IMR-90 (cell line): ENCODE results near the gene ATP2B2. TPM values are rescaled to one million over a fixed set of nuclear protein-coding genes. Genes with fewer than 3 reads are reported as not detected.
A peak's percentile ranks its signal among the peaks of the same experiment; 100 is the strongest.

Experiments used
- ATAC-seq: fragments of 200-7000 bp; cut with Tn5 transposase; 2 replicates; pipeline ENCODE4 v1.9.1; 2020; ENCODE audit warnings: low read depth, mild to moderate bottlenecking, moderate library complexity
- BruUV-seq: library from RNA; stranded (reverse); fragments of 400-500 nt; replicated peaks from 2 replicates; lab custom pipeline; 2021; lab: Mats Ljungman, UMichigan
- CTCF ChIA-PET: fragments of 300-600 bp; formaldehyde crosslinking; extraction: SDS; loops from one replicate; lab custom pipeline; 2021; ENCODE audit warnings: antibody characterized with exemption; lab: Yijun Ruan, JAX
- POLR2A ChIA-PET: fragments of 300-600 bp; sonication (Branson Sonifier 250); formaldehyde crosslinking; loops from one replicate; lab custom pipeline; 2022; ENCODE audit warnings: antibody characterized with exemption; ENCODE audit not compliant: unreplicated experiment; lab: Charles Lee
- DNase-seq: peaks from one replicate; pipeline ENCODE4 v3.0.0; 2013
- H2AFZ ChIP-seq: replicated peaks from 2 replicates; pipeline ENCODE3; 2013; ENCODE audit warnings: low read length, mild to moderate bottlenecking; ENCODE audit not compliant: poor library complexity
- H2AK5ac ChIP-seq: 2 replicates; pipeline ENCODE4 v1.6.1; 2013; ENCODE audit warnings: low read depth, low read length, inconsistent platforms
- H2AK9ac ChIP-seq: replicated peaks from 2 replicates; pipeline ENCODE3; 2013; ENCODE audit warnings: mild to moderate bottlenecking, low read depth, low read length, moderate library complexity; ENCODE audit not compliant: poor library complexity
- H2BK120ac ChIP-seq: 2 replicates; pipeline ENCODE4 v1.6.1; 2013; ENCODE audit warnings: low read depth, low read length, inconsistent platforms
- H2BK15ac ChIP-seq: 3 replicates; pipeline ENCODE4 v1.6.1; 2013; ENCODE audit warnings: low read depth, low read length, inconsistent platforms
- H2BK20ac ChIP-seq: 2 replicates; pipeline ENCODE4 v1.6.1; 2013; ENCODE audit warnings: low read depth, mild to moderate bottlenecking, inconsistent platforms, low read length, moderate library complexity
- H2BK5ac ChIP-seq: 2 replicates; pipeline ENCODE4 v1.6.1; 2013; ENCODE audit warnings: mild to moderate bottlenecking, low read depth, low read length, inconsistent platforms; ENCODE audit not compliant: poor library complexity, severe bottlenecking
- H3K14ac ChIP-seq: replicated peaks from 2 replicates; pipeline ENCODE4 v1.6.1; 2013; ENCODE audit warnings: low read depth, low read length, inconsistent platforms
- H3K18ac ChIP-seq: 2 replicates; pipeline ENCODE4 v1.6.1; 2013; ENCODE audit warnings: low read depth, low read length, control low read depth
- H3K23ac ChIP-seq: 2 replicates; pipeline ENCODE4 v1.6.1; 2013; ENCODE audit warnings: low read depth, low read length, inconsistent platforms
- H3K27ac ChIP-seq: 2 replicates; pipeline ENCODE4 v1.5.1; 2013; ENCODE audit warnings: mild to moderate bottlenecking, control low read depth, low read length; ENCODE audit not compliant: insufficient read depth
- H3K27me3 ChIP-seq: 2 replicates; pipeline ENCODE4 v1.6.1; 2013; ENCODE audit warnings: low read length; ENCODE audit not compliant: control insufficient read depth, insufficient read depth
- H3K36me3 ChIP-seq: 2 replicates; pipeline ENCODE4 v1.6.1; 2013; ENCODE audit warnings: low read length, mixed read lengths; ENCODE audit not compliant: control insufficient read depth, insufficient read depth
- H3K4ac ChIP-seq: 2 replicates; pipeline ENCODE4 v1.6.1; 2013; ENCODE audit warnings: low read depth, low read length, inconsistent platforms
- H3K4me1 ChIP-seq: 2 replicates; pipeline ENCODE4 v1.6.1; 2013; ENCODE audit warnings: low read length, mixed read lengths; ENCODE audit not compliant: control insufficient read depth, insufficient read depth
- H3K4me2 ChIP-seq: 2 replicates; pipeline ENCODE4 v1.6.1; 2013; ENCODE audit warnings: low read depth, mild to moderate bottlenecking, control low read depth, low read length, moderate library complexity
- H3K4me3 ChIP-seq: 2 replicates; pipeline ENCODE4 v1.5.1; 2013; ENCODE audit warnings: low read depth, mild to moderate bottlenecking, control low read depth, low read length, moderate library complexity; ENCODE audit not compliant: insufficient read depth
- H3K56ac ChIP-seq: 2 replicates; pipeline ENCODE4 v1.6.1; 2013; ENCODE audit warnings: low read length, inconsistent platforms; ENCODE audit not compliant: insufficient read depth; ENCODE audit errors: extremely low read depth
- H3K79me1 ChIP-seq, 2 experiments: 2 replicates each; pipeline ENCODE4 v1.6.1; 2013; ENCODE audit warnings: low read length in 2 of 2, inconsistent platforms in 1 of 2, low read depth in 1 of 2
- H3K9ac ChIP-seq: 2 replicates; pipeline ENCODE4 v1.6.1; 2013; ENCODE audit warnings: low read depth, low read length, control low read depth
- H3K9me1 ChIP-seq: 2 replicates; pipeline ENCODE4 v1.6.1; 2013; ENCODE audit warnings: low read length, inconsistent platforms; ENCODE audit not compliant: insufficient read depth
- H3K9me3 ChIP-seq: 2 replicates; pipeline ENCODE4 v1.6.1; 2013; ENCODE audit warnings: low read length; ENCODE audit not compliant: control insufficient read depth, insufficient read depth
- H4K20me1 ChIP-seq: 2 replicates; pipeline ENCODE4 v1.6.1; 2013; ENCODE audit warnings: low read length, inconsistent platforms; ENCODE audit not compliant: insufficient read depth
- H4K5ac ChIP-seq: 2 replicates; pipeline ENCODE4 v1.6.1; 2013; ENCODE audit warnings: mild to moderate bottlenecking, low read depth, low read length, control low read depth
- H4K8ac ChIP-seq, 2 experiments: 2 replicates each; pipeline ENCODE4 v1.6.1; 2013; ENCODE audit warnings: low read depth in 2 of 2, low read length in 2 of 2, control low read depth in 1 of 2, inconsistent platforms in 1 of 2
- H4K91ac ChIP-seq: 2 replicates; pipeline ENCODE4 v1.6.1; 2013; ENCODE audit warnings: low read depth, low read length, inconsistent platforms; ENCODE audit not compliant: insufficient read depth
- CEBPB ChIP-seq: IDR thresholded peaks from 2 replicates; pipeline ENCODE4 v1.6.1; 2012; ENCODE audit warnings: low read depth, low read length, improper control_type of control experiment
- CHD1 ChIP-seq: IDR thresholded peaks from 2 replicates; pipeline ENCODE4 v1.6.1; 2012; ENCODE audit warnings: low read depth, low read length, improper control_type of control experiment
- FOS ChIP-seq: fragments of 150-350 bp; IDR thresholded peaks from 2 replicates; pipeline ENCODE4 v1.6.1; 2016; ENCODE audit warnings: low read depth, low read length
- MAFK ChIP-seq: IDR thresholded peaks from 2 replicates; pipeline ENCODE4 v1.6.1; 2012; ENCODE audit warnings: low read depth, low read length, improper control_type of control experiment
- MAZ ChIP-seq: IDR thresholded peaks from 2 replicates; pipeline ENCODE4 v1.6.1; 2012; ENCODE audit warnings: low read depth, mild to moderate bottlenecking, low read length, improper control_type of control experiment, moderate library complexity, borderline replicate concordance
- MXI1 ChIP-seq: IDR thresholded peaks from 2 replicates; pipeline ENCODE4 v1.6.1; 2012; ENCODE audit warnings: low read depth, mild to moderate bottlenecking, low read length, moderate library complexity, borderline replicate concordance
- POLR2A ChIP-seq: IDR thresholded peaks from 2 replicates; pipeline ENCODE4 v1.6.1; 2012; ENCODE audit warnings: mild to moderate bottlenecking, low read depth, low read length
- RAD21 ChIP-seq: IDR thresholded peaks from 2 replicates; pipeline ENCODE4 v1.6.1; 2012; ENCODE audit warnings: low read length, improper control_type of control experiment
- RCOR1 ChIP-seq: IDR thresholded peaks from 2 replicates; pipeline ENCODE4 v1.6.1; 2012; ENCODE audit warnings: mild to moderate bottlenecking, low read length, improper control_type of control experiment; ENCODE audit not compliant: insufficient replicate concordance
- RFX5 ChIP-seq: IDR thresholded peaks from 2 replicates; pipeline ENCODE4 v1.8.0; 2012; ENCODE audit warnings: low read depth, mild to moderate bottlenecking, low read length, moderate library complexity
- SMC3 ChIP-seq: fragments of 150-350 bp; IDR thresholded peaks from 2 replicates; pipeline ENCODE4 v1.6.1; 2016; ENCODE audit warnings: low read depth, mild to moderate bottlenecking, antibody characterized with exemption, low read length, moderate library complexity
- USF2 ChIP-seq: fragments of 150-350 bp; IDR thresholded peaks from 2 replicates; pipeline ENCODE4 v1.6.1; 2017; ENCODE audit warnings: mild to moderate bottlenecking, antibody characterized with exemption, low read length, low read depth
- WGBS, 2 experiments: methylation state at CpG; one replicate each; pipeline versions ENCODE4 v1.1.5 to v1.1.7; 2013; ENCODE audit warnings: missing lambda C conversion rate in 2 of 2; ENCODE audit not compliant: insufficient read length in 1 of 2; ENCODE audit errors: extremely low coverage in 2 of 2; 5-methylcytosine and 5-hydroxymethylcytosine counted together
- dilution Hi-C: fragments of 300-500 bp; cut with HindIII; formaldehyde crosslinking; loops from one replicate; pipeline ENCODE4 v1.14.3; 2018; ENCODE audit warnings: low sequenced_read_pairs; ENCODE audit not compliant: unreplicated experiment
- in situ Hi-C: fragments of 300-500 bp; cut with MboI; formaldehyde crosslinking; loops from 3 replicates; pipeline ENCODE4 v1.14.3; 2019; ENCODE audit warnings: low sequenced_read_pairs, inconsistent platforms, mixed read lengths
- intact Hi-C: fragments of 100-400 bp; cut with micrococcal nuclease; formaldehyde crosslinking; loops from 2 replicates; pipeline ENCODE4 v1.10.0; 2022
- polyA plus RNA-seq, 3 experiments: library from polyadenylated mRNA; depleted of rRNA; stranded (reverse); fragments of >200 nt; gene quantifications; 2 replicates each; pipeline ENCODE4 v1.2.3, GENCODE V29; 2012; ENCODE audit warnings: low replicate concordance in 1 of 3
- total RNA-seq: library from RNA; depleted of rRNA; stranded (reverse); fragments of >200 nt; gene quantifications from 2 replicates; pipeline ENCODE4 v1.2.3, GENCODE V29; 2012
- TF ChIP-seq, protein P1 (sequence below): conservative IDR thresholded peaks from 2 replicates; pipeline ENCODE4 v1.5.1; 2012; ENCODE audit warnings: mild to moderate bottlenecking, low read depth, low read length, improper control_type of control experiment

The ATP2B2 gene
- total and polyA plus RNA-seq, 2 of the 4 experiments (the other 2 are of a cell fraction), result under 0.01 to 0.02 TPM

DNA sequence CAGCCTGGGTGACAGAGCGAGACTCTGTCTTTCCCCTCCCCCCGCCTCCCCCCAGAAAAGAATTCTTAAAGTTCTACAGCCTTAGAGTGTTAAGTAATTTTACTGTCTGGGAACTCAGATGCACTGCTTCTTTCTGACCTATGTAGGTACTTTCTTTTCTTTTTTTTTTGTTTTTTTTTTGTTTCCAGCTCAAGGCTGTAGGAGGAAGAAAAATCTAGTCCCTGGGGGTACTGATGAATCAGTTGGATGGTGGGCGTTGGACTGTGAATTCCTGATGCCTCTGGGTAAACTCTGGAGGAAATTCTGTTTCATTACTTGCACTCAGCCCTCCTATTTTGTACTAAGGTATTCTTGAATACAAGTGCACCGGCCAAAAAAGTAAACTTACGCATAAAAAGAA, 223.4 kb downstream of the ATP2B2 start:
- Histone ChIP-seq H4K91ac (no peak overlapping the region), H3K56ac (no peak overlapping the region), H3K9me3 (no peaks in the 10 kb centered on the region), H2BK120ac (no peak overlapping the region), H3K4me2 (no peak overlapping the region), H2AK9ac (no peak overlapping the region), H3K79me1 (peaks cover 16 to 22% of the 10 kb centered on the region in 2 experiments), H2AK5ac (no peak overlapping the region), H2BK20ac (no peak overlapping the region), H3K9me1 (0 out of 2 replicates have a peak, but pooled peaks cover 3% of the 10 kb centered on the region), H2BK15ac (no peak overlapping the region), H3K23ac (no peak overlapping the region), H3K4ac (no peak overlapping the region), H4K5ac (no peak overlapping the region), H3K9ac (no peak overlapping the region), H3K4me1 (no peaks in the 10 kb centered on the region), H3K27me3 (no peaks in the 10 kb centered on the region), H3K18ac (no peak overlapping the region), H2AFZ (no peak overlapping the region), H3K14ac (no peak overlapping the region), H4K8ac (no peak overlapping the region), H3K4me3 (no peak overlapping the region), H3K36me3 (peaks cover 40% of the 10 kb centered on the region), H2BK5ac (no peak overlapping the region), H3K27ac (no peak overlapping the region), H4K20me1 (peaks cover 10% of the 10 kb centered on the region; the same call in 1 of the 2 replicates)
- BruUV-seq, result no TSS peak
- ChIA-PET CTCF (no interaction called here), POLR2A (no interaction called here)
- peak; percentile 50; the same call in 1 of the 2 replicates for ATAC-seq
- no CpG with 5 or more reads among the region's 5 CpGs for WGBS, 2 experiments
- dilution Hi-C loops (no loop called here), intact Hi-C loops (loop anchor here (10.0 kb wide), 1 partner anchor 437 kb away; the partner anchor contains the start of gene RPUSD3), in situ Hi-C loops (no loop called here)
- no peak for TF ChIP-seq RCOR1
- TF ChIP-seq MAFK, result no peak
- no peak for TF ChIP-seq SMC3
- TF ChIP-seq CEBPB, result no peak
- TF ChIP-seq, protein P1, sequence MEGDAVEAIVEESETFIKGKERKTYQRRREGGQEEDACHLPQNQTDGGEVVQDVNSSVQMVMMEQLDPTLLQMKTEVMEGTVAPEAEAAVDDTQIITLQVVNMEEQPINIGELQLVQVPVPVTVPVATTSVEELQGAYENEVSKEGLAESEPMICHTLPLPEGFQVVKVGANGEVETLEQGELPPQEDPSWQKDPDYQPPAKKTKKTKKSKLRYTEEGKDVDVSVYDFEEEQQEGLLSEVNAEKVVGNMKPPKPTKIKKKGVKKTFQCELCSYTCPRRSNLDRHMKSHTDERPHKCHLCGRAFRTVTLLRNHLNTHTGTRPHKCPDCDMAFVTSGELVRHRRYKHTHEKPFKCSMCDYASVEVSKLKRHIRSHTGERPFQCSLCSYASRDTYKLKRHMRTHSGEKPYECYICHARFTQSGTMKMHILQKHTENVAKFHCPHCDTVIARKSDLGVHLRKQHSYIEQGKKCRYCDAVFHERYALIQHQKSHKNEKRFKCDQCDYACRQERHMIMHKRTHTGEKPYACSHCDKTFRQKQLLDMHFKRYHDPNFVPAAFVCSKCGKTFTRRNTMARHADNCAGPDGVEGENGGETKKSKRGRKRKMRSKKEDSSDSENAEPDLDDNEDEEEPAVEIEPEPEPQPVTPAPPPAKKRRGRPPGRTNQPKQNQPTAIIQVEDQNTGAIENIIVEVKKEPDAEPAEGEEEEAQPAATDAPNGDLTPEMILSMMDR, result no peak
- no peak for TF ChIP-seq CHD1
- TF ChIP-seq RAD21, result no peak
- no peak for TF ChIP-seq POLR2A
- no peak for TF ChIP-seq MXI1
- TF ChIP-seq USF2, result no peak
- TF ChIP-seq FOS, result no peak
- no peak for TF ChIP-seq RFX5
- no peak for TF ChIP-seq MAZ
- peak; percentile 51 for DNase-seq
